ENCODE data around the gene RSPO1.
A peak's percentile ranks its signal among the peaks of the same experiment; 100 is the strongest.

RSPO1 gene

GRCh38 chr1:37663426-37664000 lies 28.8 kb upstream of the RSPO1 start:
- peaks cover 7% of the 10 kb centered on the region for H3K4me1 Mint-ChIP-seq
- H3K36me3 Mint-ChIP-seq: no peaks in the 10 kb centered on the region
- no peak overlapping the region for H3K27ac Mint-ChIP-seq
- ATAC-seq: no peak
- no peak overlapping the region for H3K4me3 Mint-ChIP-seq
- H3K27me3 Mint-ChIP-seq: peaks cover 14% of the 10 kb centered on the region
- H3K9me3 Mint-ChIP-seq: no peaks in the 10 kb centered on the region

- no peak overlapping the region for H3K27ac Mint-ChIP-seq
- H3K9me3 Mint-ChIP-seq: no peaks in the 10 kb centered on the region
- no peaks in the 10 kb centered on the region for H3K36me3 Mint-ChIP-seq
- H3K4me1 Mint-ChIP-seq: peaks cover 7% of the 10 kb centered on the region
- no peak for ATAC-seq
- H3K4me3 Mint-ChIP-seq: no peak overlapping the region
- H3K27me3 Mint-ChIP-seq: peaks cover 14% of the 10 kb centered on the region
Measured at GRCh38 chr1:37662031-37662755, 27.5 kb upstream of the RSPO1 start.

GRCh38 chr1:37661401-37661800 lies 26.7 kb upstream of the RSPO1 start:
- H3K9me3 Mint-ChIP-seq: no peaks in the 10 kb centered on the region
- H3K27me3 Mint-ChIP-seq: peaks cover 21% of the 10 kb centered on the region
- H3K36me3 Mint-ChIP-seq: no peaks in the 10 kb centered on the region
- H3K4me3 Mint-ChIP-seq: no peak overlapping the region
- H3K4me1 Mint-ChIP-seq: peaks cover 7% of the 10 kb centered on the region
- no peak overlapping the region for H3K27ac Mint-ChIP-seq
- no peak for ATAC-seq

GRCh38 chr1:37660664-37661063 lies 26.0 kb upstream of the RSPO1 start:
- H3K27ac Mint-ChIP-seq: no peak overlapping the region

GRCh38 chr1:37658486-37658885 lies 23.8 kb upstream of the RSPO1 start:
- peaks cover 23% of the 10 kb centered on the region for H3K27me3 Mint-ChIP-seq
- no peak overlapping the region for H3K4me3 Mint-ChIP-seq
- H3K4me1 Mint-ChIP-seq: peaks cover 7% of the 10 kb centered on the region
- no peak overlapping the region for H3K27ac Mint-ChIP-seq
- no peaks in the 10 kb centered on the region for H3K9me3 Mint-ChIP-seq
- ATAC-seq: no peak
- no peaks in the 10 kb centered on the region for H3K36me3 Mint-ChIP-seq

More at GRCh38 chr1:37660664-37661063, 26.0 kb upstream of the RSPO1 start:
- Mint-ChIP-seq H3K4me3 (no peak overlapping the region), H3K36me3 (no peaks in the 10 kb centered on the region), H3K9me3 (no peaks in the 10 kb centered on the region), H3K4me1 (peaks cover 7% of the 10 kb centered on the region), H3K27me3 (peaks cover 23% of the 10 kb centered on the region)
- ATAC-seq: no peak

GRCh38 chr1:37657620-37658412 lies 23.1 kb upstream of the RSPO1 start:
- Mint-ChIP-seq H3K27me3 (peaks cover 23% of the 10 kb centered on the region), H3K4me1 (peaks cover 7% of the 10 kb centered on the region), H3K9me3 (no peaks in the 10 kb centered on the region), H3K27ac (no peak overlapping the region), H3K36me3 (no peaks in the 10 kb centered on the region), H3K4me3 (no peak overlapping the region)
- no peak for ATAC-seq

GRCh38 chr1:37656881-37657280 lies 22.2 kb upstream of the RSPO1 start:
- no peak for ATAC-seq
- H3K36me3 Mint-ChIP-seq: no peaks in the 10 kb centered on the region
- H3K9me3 Mint-ChIP-seq: no peaks in the 10 kb centered on the region
- H3K27ac Mint-ChIP-seq: no peak overlapping the region
- no peak overlapping the region for H3K4me3 Mint-ChIP-seq
- peaks cover 23% of the 10 kb centered on the region for H3K27me3 Mint-ChIP-seq
- peaks cover under 1% of the 10 kb centered on the region for H3K4me1 Mint-ChIP-seq

- Mint-ChIP-seq H3K9me3 (no peaks in the 10 kb centered on the region), H3K27ac (no peak overlapping the region), H3K4me1 (no peaks in the 10 kb centered on the region)
Measured at GRCh38 chr1:37656026-37656425, 21.3 kb upstream of the RSPO1 start.

GRCh38 chr1:37655274-37655673 lies 20.6 kb upstream of the RSPO1 start:
- Mint-ChIP-seq H3K4me1 (no peaks in the 10 kb centered on the region), H3K9me3 (no peaks in the 10 kb centered on the region), H3K36me3 (no peaks in the 10 kb centered on the region), H3K4me3 (no peak overlapping the region), H3K27me3 (peaks cover 17% of the 10 kb centered on the region), H3K27ac (no peak overlapping the region)
- no peak for ATAC-seq

More at GRCh38 chr1:37656026-37656425, 21.3 kb upstream of the RSPO1 start:
- Mint-ChIP-seq H3K4me3 (no peak overlapping the region), H3K27me3 (peaks cover 21% of the 10 kb centered on the region), H3K36me3 (no peaks in the 10 kb centered on the region)
- no peak for ATAC-seq

- no peaks in the 10 kb centered on the region for H3K9me3 Mint-ChIP-seq
- no peaks in the 10 kb centered on the region for H3K4me1 Mint-ChIP-seq
- ATAC-seq: no peak
- H3K27me3 Mint-ChIP-seq: peaks cover 17% of the 10 kb centered on the region
- no peak overlapping the region for H3K4me3 Mint-ChIP-seq
- no peak overlapping the region for H3K27ac Mint-ChIP-seq
- H3K36me3 Mint-ChIP-seq: no peaks in the 10 kb centered on the region
Measured at GRCh38 chr1:37653906-37654305, 19.2 kb upstream of the RSPO1 start.

GRCh38 chr1:37652976-37653375 lies 18.3 kb upstream of the RSPO1 start:
- no peak for ATAC-seq
- no peaks in the 10 kb centered on the region for H3K9me3 Mint-ChIP-seq

GRCh38 chr1:37651803-37652202 lies 17.1 kb upstream of the RSPO1 start:
- ATAC-seq: no peak
- no peak overlapping the region for H3K4me3 Mint-ChIP-seq
- H3K4me1 Mint-ChIP-seq: no peaks in the 10 kb centered on the region
- no peaks in the 10 kb centered on the region for H3K36me3 Mint-ChIP-seq
- no peak overlapping the region for H3K27ac Mint-ChIP-seq
- H3K27me3 Mint-ChIP-seq: peaks cover 14% of the 10 kb centered on the region
- no peaks in the 10 kb centered on the region for H3K9me3 Mint-ChIP-seq

More at GRCh38 chr1:37652976-37653375, 18.3 kb upstream of the RSPO1 start:
- peaks cover 17% of the 10 kb centered on the region for H3K27me3 Mint-ChIP-seq
- no peaks in the 10 kb centered on the region for H3K4me1 Mint-ChIP-seq
- H3K27ac Mint-ChIP-seq: no peak overlapping the region
- no peak overlapping the region for H3K4me3 Mint-ChIP-seq
- no peaks in the 10 kb centered on the region for H3K36me3 Mint-ChIP-seq

GRCh38 chr1:37650721-37651120 lies 16.0 kb upstream of the RSPO1 start:
- Mint-ChIP-seq H3K4me1 (no peaks in the 10 kb centered on the region), H3K36me3 (no peaks in the 10 kb centered on the region), H3K27me3 (peaks cover 8% of the 10 kb centered on the region), H3K4me3 (no peak overlapping the region), H3K9me3 (no peaks in the 10 kb centered on the region), H3K27ac (no peak overlapping the region)
- ATAC-seq: peak; percentile 4

GRCh38 chr1:37650173-37650572 lies 15.5 kb upstream of the RSPO1 start:
- Mint-ChIP-seq H3K4me3 (no peak overlapping the region), H3K9me3 (no peaks in the 10 kb centered on the region), H3K27me3 (peaks cover 8% of the 10 kb centered on the region), H3K4me1 (no peaks in the 10 kb centered on the region), H3K36me3 (no peaks in the 10 kb centered on the region), H3K27ac (no peak overlapping the region)
- no peak for ATAC-seq

- Mint-ChIP-seq H3K9me3 (no peaks in the 10 kb centered on the region), H3K4me1 (no peaks in the 10 kb centered on the region), H3K36me3 (no peaks in the 10 kb centered on the region), H3K27ac (no peak overlapping the region), H3K4me3 (no peak overlapping the region), H3K27me3 (peaks cover 21% of the 10 kb centered on the region)
- no peak for ATAC-seq
Measured at GRCh38 chr1:37647281-37647680, 12.6 kb upstream of the RSPO1 start.
